IPS-NIHi7 (cell line): ENCODE results near the gene TGM2.
A peak's percentile ranks its signal among the peaks of the same experiment; 100 is the strongest.
"Not testable (repeated sequence)": the region's sequence is repeated elsewhere in the genome, so short reads cannot be mapped to it uniquely, and the experiment has no call there.

ENCODE experiments used
- DNase-seq: peaks from one replicate; pipeline ENCODE4 v3.0.0; 2012; ENCODE audit warnings: mixed read lengths; ENCODE audit errors: extremely low spot score

Gene TGM2

GRCh38 chr20:38115205-38115604, 49.9 kb downstream of the TGM2 start:
- no peak for DNase-seq

GRCh38 chr20:38114353-38114791, 50.7 kb downstream of the TGM2 start:
- DNase-seq: no peak

- peak; percentile 79 for DNase-seq
Observed at GRCh38 chr20:38113401-38114325, 51.4 kb downstream of the TGM2 start.

GRCh38 chr20:38112930-38113294, 52.2 kb downstream of the TGM2 start:
- DNase-seq: no peak

DNA sequence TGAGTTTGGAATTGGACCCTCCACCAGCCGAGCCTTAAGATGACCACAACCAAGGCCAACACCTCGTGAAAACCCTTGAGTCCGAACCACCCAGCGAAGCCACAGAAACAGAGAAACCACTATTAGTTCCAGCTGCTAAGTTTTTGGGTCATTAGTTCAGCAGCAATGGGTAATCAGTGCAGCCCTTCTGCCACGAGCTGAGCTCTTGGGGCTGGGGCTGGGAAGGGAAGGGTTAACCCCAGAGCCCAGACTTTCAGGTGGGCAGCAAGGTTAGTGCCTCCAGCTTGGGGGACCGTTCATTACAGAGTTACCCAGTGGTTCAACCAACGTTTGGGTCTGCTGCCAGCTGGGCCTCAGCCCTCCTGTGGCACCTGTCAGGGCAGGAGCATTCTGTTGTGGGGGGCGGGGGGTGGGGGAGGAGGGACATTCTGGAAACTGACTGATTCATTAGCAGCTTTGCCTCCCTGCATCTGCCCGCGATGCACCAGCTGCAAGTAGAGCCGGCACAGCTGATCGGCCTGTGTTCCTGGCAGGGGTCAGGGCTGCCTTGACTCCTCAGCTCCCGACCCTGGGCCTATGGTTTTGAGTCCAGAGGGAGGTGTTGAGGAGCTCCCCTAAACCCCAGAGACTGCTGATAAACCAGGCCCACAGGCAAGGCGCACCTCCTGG, 52.7 kb downstream of the TGM2 start:
- no peak for DNase-seq

DNA sequence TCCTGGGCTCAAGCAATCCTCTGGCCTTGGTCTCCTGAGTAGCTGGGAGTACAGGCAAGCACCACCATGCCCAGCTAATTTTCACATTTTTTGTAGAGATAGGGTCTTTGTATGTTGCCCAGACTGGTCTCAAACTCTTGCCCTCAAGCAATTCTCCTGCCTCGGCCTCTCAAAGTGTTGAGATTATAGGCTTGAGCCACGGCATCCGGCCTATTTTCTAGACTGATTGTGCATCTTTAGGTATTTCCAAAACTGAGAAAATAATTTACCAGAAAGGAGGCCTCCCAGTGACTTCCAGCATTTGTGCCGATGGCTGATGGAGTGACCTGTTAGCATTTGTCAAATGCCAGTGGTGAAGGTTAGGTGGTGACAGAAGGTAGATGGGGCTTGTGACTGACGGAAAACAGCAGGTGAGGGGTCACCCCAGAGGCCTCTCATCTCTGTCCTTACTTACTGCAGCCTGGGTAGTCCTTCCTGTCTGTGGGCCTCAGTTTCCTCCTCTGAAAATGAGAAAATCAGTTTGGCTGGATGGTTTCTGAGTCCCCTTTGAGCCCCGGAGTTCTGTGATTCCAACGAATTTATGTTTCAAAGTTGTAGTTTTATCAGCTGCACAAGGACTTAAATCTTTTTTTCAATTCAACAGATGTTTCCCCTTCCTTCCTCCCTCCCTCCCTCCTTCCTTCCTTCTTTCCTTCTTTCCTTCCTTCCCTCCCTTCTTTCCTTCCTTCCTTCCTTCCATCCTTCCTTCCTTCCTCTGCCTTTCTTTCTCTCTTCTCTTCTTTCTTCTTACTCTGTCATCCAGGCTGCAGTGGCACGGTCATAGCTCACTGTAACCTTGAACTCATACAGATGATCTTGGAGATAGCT, 53.5 kb downstream of the TGM2 start:
- DNase-seq: no peak

DNA sequence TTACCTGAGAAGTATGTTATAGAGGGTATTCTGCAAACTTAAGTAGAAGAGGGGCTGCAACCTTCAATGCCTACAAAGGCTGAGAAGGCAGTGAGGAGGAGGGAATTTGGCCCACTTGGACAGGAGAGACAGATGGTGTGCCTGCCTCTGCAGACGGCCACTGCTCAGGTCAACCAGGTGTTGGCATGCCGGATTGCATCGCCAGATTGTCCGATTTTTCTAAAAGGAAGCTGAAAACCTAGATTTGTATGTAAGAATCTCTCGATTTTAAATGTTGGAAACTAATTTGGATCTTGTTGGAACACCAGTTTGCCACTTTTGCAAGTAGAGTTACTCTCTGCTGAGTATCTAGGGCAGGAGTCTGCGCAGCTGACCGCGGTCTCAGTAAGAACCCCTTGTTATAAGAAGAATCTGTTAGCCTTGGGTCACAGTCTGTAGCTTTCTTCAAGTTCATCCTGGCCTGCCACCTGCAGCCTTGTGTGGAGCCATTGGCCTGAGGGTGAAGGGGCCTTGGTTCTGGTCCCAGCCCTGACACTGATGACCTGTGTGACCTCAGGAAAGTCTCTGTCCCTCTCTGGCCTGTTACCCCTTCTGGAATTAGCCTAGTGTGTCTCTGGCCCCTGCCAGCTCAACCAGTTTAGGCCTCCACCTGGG, 54.4 kb downstream of the TGM2 start:
- no peak for DNase-seq

- no peak for DNase-seq
Observed at GRCh38 chr20:38109591-38110524, 55.2 kb downstream of the TGM2 start.

- no peak for DNase-seq
Observed at GRCh38 chr20:38108986-38109541, 56.0 kb downstream of the TGM2 start.

GRCh38 chr20:38108438-38108985, 56.6 kb downstream of the TGM2 start:
- no peak for DNase-seq

- DNase-seq: not testable (repeated sequence)
Observed at GRCh38 chr20:38107916-38108315, 57.2 kb downstream of the TGM2 start.

GRCh38 chr20:38107386-38107785, 57.7 kb downstream of the TGM2 start:
- DNase-seq: not testable (repeated sequence)

DNA sequence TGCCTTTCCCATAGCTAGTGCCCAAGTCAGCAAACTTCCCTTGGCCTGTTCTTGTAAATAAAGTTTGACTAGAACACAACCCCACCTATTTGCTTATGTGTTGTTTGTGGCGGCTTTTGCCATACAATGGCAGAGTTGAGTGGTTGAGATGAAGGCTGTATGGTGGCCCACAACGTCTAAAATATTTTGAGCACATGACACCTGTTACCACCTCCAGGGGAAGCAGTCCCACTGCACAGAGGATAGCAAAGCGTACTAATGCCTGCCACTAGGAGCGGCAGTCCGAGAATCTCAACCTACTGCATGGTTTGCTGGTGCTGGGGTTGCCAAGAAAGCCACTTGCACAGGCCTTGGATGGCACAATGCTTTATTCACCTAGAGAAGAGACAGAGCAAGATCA, 58.6 kb downstream of the TGM2 start:
- DNase-seq: no peak

DNA sequence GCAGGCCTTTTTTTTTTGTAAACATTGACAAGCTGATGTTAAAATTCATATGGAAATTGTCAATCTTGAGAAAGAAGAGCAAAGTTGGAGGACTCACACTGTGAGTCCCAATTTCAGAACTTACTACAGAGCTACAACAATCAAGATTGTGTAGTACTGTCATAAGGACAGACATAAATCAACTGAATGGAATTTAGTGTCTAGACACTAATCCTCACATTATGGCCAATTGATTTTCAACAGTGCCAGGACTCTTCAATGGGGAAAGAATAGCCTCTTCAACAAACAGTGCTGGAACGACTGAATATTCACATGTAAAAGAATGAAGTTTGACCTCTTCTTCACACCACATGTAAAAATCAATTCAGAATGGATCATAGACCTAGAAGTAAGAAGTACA, 60.8 kb downstream of the TGM2 start:
- no peak for DNase-seq

- DNase-seq: not testable (repeated sequence)
Observed at GRCh38 chr20:38102206-38102605, 62.9 kb downstream of the TGM2 start.

- no peak for DNase-seq
Observed at GRCh38 chr20:38098952-38099351, 66.1 kb downstream of the TGM2 start.

DNA sequence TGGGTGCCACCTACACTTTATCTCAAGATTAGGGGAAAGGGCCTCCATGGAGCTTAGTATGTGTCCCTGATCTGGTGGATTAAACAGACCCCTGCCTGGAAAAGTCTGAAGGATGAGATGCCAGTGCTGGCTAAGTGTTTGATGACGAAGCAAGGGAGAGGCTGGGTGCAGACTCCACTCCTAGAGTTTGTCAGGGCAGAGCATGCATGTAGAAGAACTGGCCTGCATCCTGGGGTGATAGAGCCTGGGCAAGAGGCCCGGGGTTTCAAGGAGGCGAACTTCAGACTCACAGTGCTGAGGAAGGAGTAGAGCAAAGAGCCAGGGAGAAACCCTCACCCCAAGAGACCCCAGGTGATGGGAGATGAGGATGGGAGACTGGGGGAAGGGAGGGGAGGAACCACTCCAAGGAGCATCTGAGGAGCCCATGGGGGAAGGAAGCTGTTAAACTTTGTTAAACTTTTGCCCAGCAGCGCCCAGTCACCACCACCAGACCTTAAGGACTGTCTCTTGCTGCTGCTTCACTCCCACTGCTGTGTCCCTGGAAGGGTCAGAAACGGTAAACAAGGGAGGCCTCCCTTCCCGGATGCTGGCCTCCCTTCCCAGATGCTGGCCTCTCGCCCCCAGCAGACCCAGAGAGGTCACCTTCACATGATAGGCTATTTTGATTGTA, 69.9 kb downstream of the TGM2 start:
- no peak for DNase-seq

DNA sequence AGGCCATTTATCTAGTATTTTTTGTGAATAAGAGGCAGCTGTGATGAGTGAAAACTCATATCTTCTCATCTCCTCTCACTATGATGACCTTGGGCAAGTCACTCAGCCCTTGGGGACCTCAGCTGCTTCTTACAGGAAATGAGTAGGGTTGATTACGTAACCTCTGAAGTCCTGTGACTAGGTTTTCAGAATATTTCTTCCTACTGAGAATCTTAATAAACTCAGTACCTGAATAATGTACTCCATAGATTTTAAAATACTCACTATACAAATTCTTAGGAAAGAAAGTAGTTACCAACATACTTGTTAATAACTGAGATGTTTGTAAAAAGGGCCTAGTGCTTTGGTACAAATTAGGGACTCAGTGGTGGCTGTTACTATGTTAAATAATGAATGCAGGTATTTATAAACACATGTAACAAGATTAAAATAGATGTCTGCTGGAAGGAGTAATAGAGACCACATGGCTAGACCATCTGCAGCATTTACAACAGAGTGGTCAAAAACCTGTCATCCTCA, 70.6 kb downstream of the TGM2 start:
- no peak for DNase-seq

DNA sequence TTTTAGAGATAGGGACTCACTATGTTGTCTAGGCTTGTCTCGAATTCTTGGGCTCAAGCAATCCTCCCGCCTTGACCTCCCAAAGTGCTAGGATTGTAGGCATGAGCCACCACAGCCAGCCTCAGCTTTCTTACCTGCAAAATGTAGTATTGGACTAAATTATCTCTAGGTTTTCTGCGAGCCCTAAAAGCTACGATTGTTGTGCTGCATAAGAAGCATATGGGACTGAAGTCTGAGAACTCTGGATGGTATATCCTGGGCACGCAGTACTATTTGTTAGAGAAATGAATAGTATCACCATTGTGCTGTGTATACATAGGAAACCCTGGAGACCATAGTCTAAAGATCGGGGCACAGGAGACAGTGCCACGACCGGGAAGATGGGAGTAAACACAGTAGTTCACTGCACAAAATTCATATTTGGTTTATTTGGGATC, 71.4 kb downstream of the TGM2 start:
- DNase-seq: no peak
